Glutamatergic neuron (in vitro differentiated cells): ENCODE measurements around the gene SASH1. TPM values are rescaled to one million over a fixed set of nuclear protein-coding genes. Genes with fewer than 3 reads are reported as not detected.
A peak's percentile ranks its signal among the peaks of the same experiment; 100 is the strongest.

ENCODE experiments used
- DNase-seq: peaks from one replicate; pipeline ENCODE4 v3.0.0; 2022
- H3K27ac Mint-ChIP-seq: one replicate; pipeline ENCODE4 v1.8.0; 2020; ENCODE audit warnings: mild to moderate bottlenecking, mixed read lengths, inconsistent platforms; ENCODE audit not compliant: unreplicated experiment
- H3K27me3 Mint-ChIP-seq: one replicate; pipeline ENCODE4 v1.8.0; 2020; ENCODE audit warnings: mild to moderate bottlenecking, moderate library complexity, mixed read lengths, inconsistent platforms; ENCODE audit not compliant: unreplicated experiment
- H3K36me3 Mint-ChIP-seq: one replicate; pipeline ENCODE4 v1.8.0; 2020; ENCODE audit warnings: mild to moderate bottlenecking, mixed read lengths, inconsistent platforms; ENCODE audit not compliant: unreplicated experiment
- H3K4me1 Mint-ChIP-seq: one replicate; pipeline ENCODE4 v1.8.0; 2020; ENCODE audit warnings: mild to moderate bottlenecking, low read depth, mixed read lengths, inconsistent platforms; ENCODE audit not compliant: unreplicated experiment
- H3K4me3 Mint-ChIP-seq: one replicate; pipeline ENCODE4 v1.8.0; 2020; ENCODE audit warnings: mild to moderate bottlenecking, mixed read lengths, inconsistent platforms; ENCODE audit not compliant: unreplicated experiment
- H3K9me3 Mint-ChIP-seq: one replicate; pipeline ENCODE4 v1.8.0; 2020; ENCODE audit warnings: mild to moderate bottlenecking, moderate library complexity, mixed read lengths, inconsistent platforms; ENCODE audit not compliant: unreplicated experiment
- CTCF ChIP-seq: fragments of 200-600 bp; sonication (generic); IDR thresholded peaks from one replicate; pipeline ENCODE4 v1.5.0; 2021; ENCODE audit not compliant: partially characterized antibody, unreplicated experiment
- total RNA-seq: library from RNA; stranded (reverse); fragmentation: NEBNext Ultra II Directional; extraction: Animal tissue kit (Norgen Biotek cat#: 25700); gene quantifications from one replicate; pipeline ENCODE4 v1.2.1, GENCODE V29; 2021; ENCODE audit not compliant: unreplicated experiment

The SASH1 gene
- total RNA-seq, 1 donor from 2014 or later = 5.0 TPM

- no peak overlapping the region for H3K27ac Mint-ChIP-seq
- H3K4me1 Mint-ChIP-seq = peaks cover 12% of the 10 kb centered on the region
- H3K4me3 Mint-ChIP-seq = no peak overlapping the region
Observed at GRCh38 chr6:148520109-148520841, 177.6 kb downstream of the SASH1 start.

GRCh38 chr6:148521158-148521557 is 178.5 kb downstream of the SASH1 start:
- TF ChIP-seq CTCF = no peak

More at GRCh38 chr6:148520109-148520841, 177.6 kb downstream of the SASH1 start:
- DNase-seq = no peak
- TF ChIP-seq CTCF = no peak
- no peaks in the 10 kb centered on the region for H3K27me3 Mint-ChIP-seq
- H3K9me3 Mint-ChIP-seq = peaks cover 2% of the 10 kb centered on the region
- H3K36me3 Mint-ChIP-seq = no peaks in the 10 kb centered on the region

GRCh38 chr6:148521586-148521985 is 178.9 kb downstream of the SASH1 start:
- Mint-ChIP-seq H3K27me3 (no peaks in the 10 kb centered on the region), H3K4me1 (peaks cover 12% of the 10 kb centered on the region), H3K4me3 (no peak overlapping the region), H3K27ac (peak overlapping the region; percentile 48), H3K9me3 (peaks cover 2% of the 10 kb centered on the region), H3K36me3 (no peaks in the 10 kb centered on the region)
- no peak for TF ChIP-seq CTCF
- DNase-seq = no peak

More at GRCh38 chr6:148521158-148521557, 178.5 kb downstream of the SASH1 start:
- H3K9me3 Mint-ChIP-seq = peaks cover 2% of the 10 kb centered on the region
- H3K27ac Mint-ChIP-seq = peak overlapping the region; percentile 48
- H3K4me3 Mint-ChIP-seq = no peak overlapping the region
- H3K27me3 Mint-ChIP-seq = no peaks in the 10 kb centered on the region
- DNase-seq = no peak
- no peaks in the 10 kb centered on the region for H3K36me3 Mint-ChIP-seq
- H3K4me1 Mint-ChIP-seq = peaks cover 12% of the 10 kb centered on the region

GRCh38 chr6:148523048-148523447 is 180.4 kb downstream of the SASH1 start:
- Mint-ChIP-seq H3K36me3 (no peaks in the 10 kb centered on the region), H3K27me3 (no peaks in the 10 kb centered on the region), H3K4me1 (peaks cover 12% of the 10 kb centered on the region), H3K4me3 (no peak overlapping the region), H3K27ac (no peak overlapping the region), H3K9me3 (peaks cover 2% of the 10 kb centered on the region)
- no peak for TF ChIP-seq CTCF
- DNase-seq = no peak

- TF ChIP-seq CTCF = no peak
- no peak overlapping the region for H3K4me3 Mint-ChIP-seq
- H3K27ac Mint-ChIP-seq = no peak overlapping the region
- H3K4me1 Mint-ChIP-seq = peaks cover 9% of the 10 kb centered on the region
- no peak for DNase-seq
- peaks cover 2% of the 10 kb centered on the region for H3K9me3 Mint-ChIP-seq
- H3K36me3 Mint-ChIP-seq = no peaks in the 10 kb centered on the region
- H3K27me3 Mint-ChIP-seq = no peaks in the 10 kb centered on the region
Observed at GRCh38 chr6:148523551-148523950, 180.9 kb downstream of the SASH1 start.
